ENCODE data around the gene MAT2A. TPM values are rescaled to one million over a fixed set of nuclear protein-coding genes. Genes with fewer than 3 reads are reported as not detected.

Gene MAT2A
- total and polyA plus RNA-seq, 2 donors (not counting 1 experiment from before 2014, with no cell fraction given) = 133 to 177 TPM

GRCh38 chr2:85585781-85586105 is 46.8 kb downstream of the MAT2A start:
- no peak overlapping the region for H3K9ac ChIP-seq (ENCODE audit: low read length)
- CTCF ChIA-PET = interaction anchor here (1.1 to 2.5 kb wide), 2 partner anchors 10 to 166 kb away, joined by 3 to 11 read pairs; partner anchors contain the start of gene RNF181
- no peaks in the 10 kb centered on the region for H3K27me3 ChIP-seq (replicated peaks in 1 of 4; ENCODE audit: control extremely low read depth in 1 of 4, control insufficient read depth in 3 of 4, insufficient read depth in 4 of 4, low read length in 3 of 4)
- H2AFZ ChIP-seq (ENCODE audit: insufficient read depth, low read depth, low read length, poor library complexity, severe bottlenecking) = no peak overlapping the region
- no peaks in the 10 kb centered on the region for H3K9me3 ChIP-seq (ENCODE audit: control extremely low read depth in 1 of 3, control insufficient read depth in 2 of 3, insufficient read depth in 1 of 3, low read length in 2 of 3)
- H3K4me2 ChIP-seq (replicated peaks; ENCODE audit: low read depth, low read length, poor library complexity, severe bottlenecking) = peak overlapping the region; percentile 89
- Mint-ChIP-seq H3K27me3 (no peaks in the 10 kb centered on the region), H3K27ac (peak overlapping the region; percentile 16), H3K4me3 (peak overlapping the region; percentile 90), H3K9me3 (ENCODE audit: insufficient read depth) (no peaks in the 10 kb centered on the region), H3K4me1 (peaks cover 46% of the 10 kb centered on the region)
- no peak overlapping the region for H3K4me3 ChIP-seq (ENCODE audit: control extremely low read depth in 1 of 5, extremely low read depth in 1 of 5, insufficient read depth in 1 of 5, low read depth in 2 of 5, low read length in 4 of 5)
- intact Hi-C loops (cut with micrococcal nuclease) = no loop called here
- H4K20me1 ChIP-seq (ENCODE audit: control insufficient read depth, insufficient read depth, low read length, poor library complexity, severe bottlenecking) = no peaks in the 10 kb centered on the region
- peaks cover 25% of the 10 kb centered on the region for H3K79me2 ChIP-seq (ENCODE audit: control insufficient read depth, insufficient read depth, low read length)
- H3K4me1 ChIP-seq (ENCODE audit: control insufficient read depth in 2 of 2, insufficient read depth in 2 of 2, low read length in 2 of 2) = peaks cover 22 to 38% of the 10 kb centered on the region in 2 donors
- WGBS (ENCODE audit: insufficient coverage) = 80% methylated on average over 1 of the region's 1 CpG
- ATAC-seq (ENCODE audit: low read depth) (no peak), DNase-seq (no peak)
- no peak for TF ChIP-seq CTCF (IDR thresholded peaks at IDR 0.05)
- TF ChIP-seq EZH2 (IDR thresholded peaks at IDR 0.05; ENCODE audit: borderline replicate concordance, insufficient read depth, low read depth, low read length, poor library complexity, severe bottlenecking) = no peak
- POLR2A ChIA-PET = interaction anchor here (0.5 to 1.9 kb wide), 2 partner anchors 10 to 14 kb away, joined by 4 to 8 read pairs; partner anchors contain the start of gene RNF181
- peak overlapping the region in 1 of 2 donors; percentile 4 for H3K27ac ChIP-seq (ENCODE audit: low read length in 2 of 2)
- peaks cover 0 to 17% of the 10 kb centered on the region in 2 experiments for H3K36me3 ChIP-seq (replicated peaks in 1 of 2; ENCODE audit: control extremely low read depth in 1 of 2, control insufficient read depth in 1 of 2, extremely low read depth in 1 of 2, insufficient read depth in 2 of 2, low read length in 1 of 2)

- TF ChIP-seq CTCF (IDR thresholded peaks at IDR 0.05) (no peak), EZH2 (IDR thresholded peaks at IDR 0.05; ENCODE audit: borderline replicate concordance, insufficient read depth, low read depth, low read length, poor library complexity, severe bottlenecking) (no peak)
- no peak overlapping the region for H3K4me3 Mint-ChIP-seq
Observed at GRCh38 chr2:85588236-85588635, 49.3 kb downstream of the MAT2A start.

More at GRCh38 chr2:85588236-85588635, 49.3 kb downstream of the MAT2A start:
- POLR2A ChIA-PET = interaction anchor here (0.6 to 1.0 kb wide), 2 partner anchors 8 to 26 kb away, joined by 3 to 10 read pairs; no protein-coding TSS in a partner anchor
- intact Hi-C loops (cut with micrococcal nuclease) = no loop called here
- Mint-ChIP-seq H3K27ac (no peak overlapping the region), H3K27me3 (no peaks in the 10 kb centered on the region), H3K9me3 (ENCODE audit: insufficient read depth) (no peaks in the 10 kb centered on the region), H3K4me1 (peaks cover 40% of the 10 kb centered on the region)
- H3K27ac ChIP-seq (ENCODE audit: low read length in 2 of 2) = no peak overlapping the region
- H3K4me2 ChIP-seq (replicated peaks; ENCODE audit: low read depth, low read length, poor library complexity, severe bottlenecking) = no peak overlapping the region
- CTCF ChIA-PET = interaction anchor here (0.8 to 1.8 kb wide), 5 partner anchors 9 to 49 kb away, joined by 3 to 8 read pairs (median 4); partner anchors contain the start of genes GGCX and TMEM150A
- no peaks in the 10 kb centered on the region for H3K36me3 ChIP-seq (replicated peaks in 1 of 2; ENCODE audit: control extremely low read depth in 1 of 2, control insufficient read depth in 1 of 2, extremely low read depth in 1 of 2, insufficient read depth in 2 of 2, low read length in 1 of 2)
- H3K4me3 ChIP-seq (ENCODE audit: control extremely low read depth in 1 of 5, extremely low read depth in 1 of 5, insufficient read depth in 1 of 5, low read depth in 2 of 5, low read length in 4 of 5) = no peak overlapping the region
- 20% methylated on average over 4 of the region's 4 CpGs for WGBS (ENCODE audit: insufficient coverage)
- no peak for ATAC-seq (ENCODE audit: low read depth)
- H4K20me1 ChIP-seq (ENCODE audit: control insufficient read depth, insufficient read depth, low read length, poor library complexity, severe bottlenecking) = no peaks in the 10 kb centered on the region
- peaks cover 22 to 38% of the 10 kb centered on the region in 2 donors for H3K4me1 ChIP-seq (ENCODE audit: control insufficient read depth in 2 of 2, insufficient read depth in 2 of 2, low read length in 2 of 2)
- no peak overlapping the region for H3K9ac ChIP-seq (ENCODE audit: low read length)
- H2AFZ ChIP-seq (ENCODE audit: insufficient read depth, low read depth, low read length, poor library complexity, severe bottlenecking) = no peak overlapping the region
- no peaks in the 10 kb centered on the region for H3K27me3 ChIP-seq (replicated peaks in 1 of 4; ENCODE audit: control extremely low read depth in 1 of 4, control insufficient read depth in 3 of 4, insufficient read depth in 4 of 4, low read length in 3 of 4)
- no peaks in the 10 kb centered on the region for H3K9me3 ChIP-seq (ENCODE audit: control extremely low read depth in 1 of 3, control insufficient read depth in 2 of 3, insufficient read depth in 1 of 3, low read length in 2 of 3)
- DNase-seq = no peak
- peaks cover 23% of the 10 kb centered on the region for H3K79me2 ChIP-seq (ENCODE audit: control insufficient read depth, insufficient read depth, low read length)

Data from B cell (primary cell).